Tongue (tissue), 2 donors: ENCODE measurements around the gene PDZK1IP1. TPM values are rescaled to one million over a fixed set of nuclear protein-coding genes. Genes with fewer than 3 reads are reported as not detected.
A peak's percentile ranks its signal among the peaks of the same experiment; 100 is the strongest.
"Not testable (repeated sequence)": the region's sequence is repeated elsewhere in the genome, so short reads cannot be mapped to it uniquely, and the experiment has no call there.

Experiments
- DNase-seq: peaks from one replicate; pipeline ENCODE4 v3.0.0-alpha.2; 2015
- total RNA-seq: library from RNA; depleted of rRNA; stranded (reverse); fragments of >200 nt; gene quantifications from one replicate; pipeline ENCODE4 v1.2.3, GENCODE V29; 2014

The PDZK1IP1 gene
- total RNA-seq, 1 donor from 2014 or later = 2.1 TPM

GRCh38 chr1:47195981-47196380 lies 6.1 kb upstream of the PDZK1IP1 start:
- not testable (repeated sequence) for DNase-seq

GRCh38 chr1:47194311-47194710 lies 4.5 kb upstream of the PDZK1IP1 start:
- no peak for DNase-seq

- not testable (repeated sequence) for DNase-seq
Observed at GRCh38 chr1:47193496-47193895, 3.7 kb upstream of the PDZK1IP1 start.

DNA sequence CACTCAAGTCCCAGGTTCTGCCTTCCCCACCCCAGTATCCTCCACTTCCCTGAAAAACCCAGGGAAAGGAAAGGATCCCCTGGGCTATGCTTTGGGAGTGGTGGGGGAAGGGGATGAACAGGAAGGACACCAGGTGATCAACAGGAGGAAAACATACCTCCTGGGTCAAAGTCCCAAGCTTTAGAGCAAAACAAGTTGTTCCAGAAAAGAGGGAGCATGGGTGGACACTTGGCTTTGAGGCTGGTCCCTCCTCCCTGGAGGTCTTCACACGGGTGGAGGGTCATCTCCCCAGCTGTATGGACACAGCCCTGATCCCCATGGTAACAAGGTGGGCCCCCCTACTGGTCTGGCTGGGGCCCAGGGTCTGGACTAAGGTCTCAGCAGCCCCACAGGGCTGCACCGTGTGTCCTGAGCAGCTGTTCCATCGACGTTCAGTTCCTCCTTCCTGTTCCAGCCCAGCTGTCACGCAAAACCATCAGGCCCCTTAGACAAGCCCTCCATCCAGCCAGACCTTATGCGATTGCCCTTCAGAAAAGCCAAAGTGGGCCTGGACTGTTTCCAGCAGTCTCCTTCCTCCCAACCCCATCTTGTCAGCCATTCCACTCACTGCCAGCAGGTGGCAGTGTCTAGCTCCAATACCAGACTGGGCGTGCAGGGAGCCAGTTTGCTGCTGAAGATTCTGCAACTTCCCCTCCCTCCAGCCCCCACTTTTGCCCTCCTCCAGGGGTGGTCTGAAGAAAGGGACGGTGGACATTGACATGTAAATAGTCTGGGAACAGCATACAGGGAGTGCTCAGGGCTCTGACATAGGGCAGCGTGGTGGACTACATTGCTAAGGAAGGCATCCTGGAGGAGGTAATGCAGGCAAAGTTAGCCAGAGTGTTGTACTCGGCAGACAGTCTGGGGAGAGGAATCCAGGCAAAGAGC lies 2.9 kb upstream of the PDZK1IP1 start:
- DNase-seq = peak; percentile 94

GRCh38 chr1:47191940-47192457 lies 2.2 kb upstream of the PDZK1IP1 start:
- peak; percentile 16 for DNase-seq

DNA sequence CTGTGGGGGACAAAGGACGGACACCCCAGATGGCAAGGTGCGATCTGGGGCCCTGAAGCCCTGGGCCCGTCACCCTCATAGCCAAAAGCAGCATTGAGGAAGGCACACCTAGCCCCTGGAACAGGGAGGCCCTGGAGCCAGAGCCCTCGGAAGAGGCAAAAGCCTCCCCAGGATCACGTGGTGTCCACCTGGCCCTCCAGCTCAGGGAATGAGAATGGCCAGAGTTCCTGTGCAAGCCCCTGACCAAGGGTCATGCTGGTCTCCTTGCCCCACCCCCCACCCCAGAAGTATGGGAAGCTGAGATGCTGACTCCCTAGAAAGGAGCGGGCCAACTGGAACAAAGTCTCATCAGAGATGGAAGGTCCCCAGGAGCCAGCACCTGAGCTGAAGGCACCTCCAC lies 1.0 kb upstream of the PDZK1IP1 start:
- DNase-seq = no peak

DNA sequence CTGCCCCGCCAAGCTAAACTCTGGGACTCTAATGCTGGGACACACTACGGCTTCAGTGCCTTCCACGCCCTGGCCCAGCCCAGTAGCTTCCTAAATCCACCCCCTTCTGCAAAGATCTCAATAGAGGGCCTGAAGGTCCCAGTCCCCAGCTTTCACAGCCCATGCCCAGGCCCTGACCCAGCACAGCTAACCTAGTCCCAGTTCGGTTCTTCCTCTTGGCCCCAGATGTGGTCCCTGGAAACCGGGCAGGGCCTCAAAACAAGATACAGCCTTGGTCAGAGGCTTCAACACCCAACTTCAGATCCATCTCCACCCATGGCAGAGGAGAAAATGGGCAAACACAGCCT lies 646 bp upstream of the PDZK1IP1 start:
- DNase-seq = no peak

DNA sequence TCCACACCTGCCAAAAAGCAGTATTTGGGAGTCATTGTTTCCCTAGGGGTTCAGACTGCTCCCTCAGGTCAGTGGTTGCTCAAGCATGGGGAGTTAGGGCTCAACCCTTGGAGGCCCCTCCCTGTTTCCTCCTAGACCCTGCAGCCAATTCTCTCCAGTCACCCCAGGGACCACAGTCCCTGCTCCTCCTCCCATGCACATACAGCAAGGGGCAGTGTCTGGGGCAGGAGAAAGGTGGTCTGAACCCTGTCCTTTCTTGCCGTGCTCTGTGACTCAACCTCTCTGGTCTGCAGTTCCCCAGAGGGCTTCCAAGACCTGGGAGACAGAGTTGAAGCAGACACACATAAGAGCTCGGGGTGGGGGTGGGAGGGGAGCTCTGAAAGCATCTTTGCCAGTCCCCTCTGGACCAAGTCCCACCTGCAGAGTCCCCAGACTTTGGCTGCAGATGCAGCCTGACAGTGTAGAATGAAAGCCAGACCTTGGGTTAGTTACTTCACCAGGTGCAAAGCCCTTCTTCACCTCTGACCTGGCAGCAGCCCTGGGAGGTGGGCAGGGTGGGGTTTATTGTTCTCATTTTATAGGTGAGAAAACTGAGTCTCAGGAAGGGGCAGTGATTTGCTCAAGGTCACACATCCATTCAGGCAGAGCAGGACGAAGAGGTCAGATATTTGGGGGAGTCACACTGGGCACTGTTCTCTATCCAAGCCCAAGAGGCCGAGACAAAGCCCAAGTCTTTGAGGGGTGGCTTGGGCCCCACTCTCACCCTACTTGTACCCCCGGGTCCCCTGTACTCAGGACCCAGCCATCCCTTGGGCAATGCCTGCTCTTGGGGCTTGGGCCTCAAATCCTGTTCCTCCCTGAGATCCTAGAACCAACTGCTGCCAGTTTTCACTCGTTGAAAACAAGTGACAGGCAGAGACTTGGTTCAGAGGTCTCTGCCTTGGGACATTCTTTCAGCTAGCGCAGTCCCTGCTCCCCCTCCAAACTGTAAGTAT lies 748 bp downstream of the PDZK1IP1 start:
- DNase-seq = no peak

GRCh38 chr1:47187926-47188250 lies 1.9 kb downstream of the PDZK1IP1 start:
- DNase-seq = no peak

DNA sequence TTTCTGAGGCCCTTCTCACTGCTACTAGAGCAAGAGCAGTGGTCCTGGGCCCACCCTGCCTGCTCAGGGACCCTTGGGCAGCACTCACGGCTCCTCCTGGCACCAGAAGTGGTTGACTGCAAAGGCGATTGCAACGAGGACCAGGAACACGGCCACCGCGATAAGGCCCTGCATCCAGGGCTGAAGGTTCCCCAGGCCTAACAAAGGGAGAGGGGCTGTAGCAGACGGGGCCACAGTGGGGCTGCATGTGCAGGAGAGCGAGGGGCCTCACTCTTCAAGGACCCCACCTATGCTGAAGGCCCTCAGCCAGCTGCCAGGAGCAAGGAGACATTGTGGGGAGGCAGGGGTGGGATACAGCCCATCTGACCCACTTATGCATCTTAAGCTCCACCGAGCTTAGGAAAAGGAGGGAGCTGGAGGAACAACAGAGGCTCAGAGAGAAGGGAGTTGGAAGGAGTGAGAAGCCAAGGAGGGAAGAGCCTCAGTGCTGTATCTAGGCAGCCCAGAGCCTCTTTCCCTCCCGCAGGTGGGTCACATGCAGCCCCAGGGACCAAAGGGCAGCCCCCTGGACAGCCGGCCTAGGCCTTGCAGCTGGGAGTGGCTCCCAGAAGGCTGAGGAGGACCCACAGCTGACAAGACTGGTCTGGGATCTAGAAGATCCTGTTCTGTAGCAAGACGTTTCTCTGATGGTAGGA lies 2.5 kb downstream of the PDZK1IP1 start:
- no peak for DNase-seq

DNA sequence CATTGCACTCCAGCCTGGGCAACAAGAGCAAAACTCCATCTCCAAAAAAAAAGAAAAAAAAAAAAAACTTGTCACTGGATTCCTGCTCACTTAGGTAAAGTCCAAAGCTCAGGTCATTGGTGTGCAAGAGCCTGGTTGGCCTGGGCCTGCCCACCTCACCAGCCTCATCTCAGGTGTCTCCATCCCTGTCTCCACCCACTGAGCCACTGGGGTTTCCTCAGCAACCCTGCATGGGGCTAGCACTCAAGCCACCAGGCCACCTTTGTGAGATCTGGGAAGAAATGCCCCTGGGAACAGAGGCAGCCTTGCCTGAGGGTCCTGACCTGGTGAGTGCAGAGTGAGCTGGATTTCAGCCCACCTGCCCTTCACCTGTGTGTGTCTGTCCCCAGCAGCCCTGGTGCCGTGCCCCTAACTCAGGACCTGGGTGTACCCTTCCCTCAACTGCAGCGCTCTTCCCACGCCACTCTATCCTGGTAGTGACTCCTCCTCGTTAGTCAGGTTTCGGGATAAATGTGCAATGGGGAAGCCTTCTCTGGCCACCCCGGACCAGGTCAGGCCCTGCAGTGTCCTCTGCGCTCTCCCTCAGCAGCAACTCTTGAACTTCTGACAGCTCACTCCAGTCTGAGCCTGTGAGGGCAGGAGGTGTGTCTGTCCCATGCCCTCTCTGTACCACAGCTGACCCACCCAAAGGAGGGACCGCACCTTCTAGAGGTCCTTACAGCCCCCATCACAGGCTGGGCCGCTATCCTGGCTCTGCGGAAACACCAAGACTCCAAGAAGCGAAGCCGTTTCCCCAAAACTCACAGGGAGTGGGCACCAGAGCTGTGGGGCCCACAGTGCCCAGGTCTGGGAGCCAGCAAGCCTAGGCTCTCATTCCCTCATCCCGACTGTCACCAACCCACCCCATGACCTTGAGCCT lies 3.3 kb downstream of the PDZK1IP1 start:
- DNase-seq = no peak

DNA sequence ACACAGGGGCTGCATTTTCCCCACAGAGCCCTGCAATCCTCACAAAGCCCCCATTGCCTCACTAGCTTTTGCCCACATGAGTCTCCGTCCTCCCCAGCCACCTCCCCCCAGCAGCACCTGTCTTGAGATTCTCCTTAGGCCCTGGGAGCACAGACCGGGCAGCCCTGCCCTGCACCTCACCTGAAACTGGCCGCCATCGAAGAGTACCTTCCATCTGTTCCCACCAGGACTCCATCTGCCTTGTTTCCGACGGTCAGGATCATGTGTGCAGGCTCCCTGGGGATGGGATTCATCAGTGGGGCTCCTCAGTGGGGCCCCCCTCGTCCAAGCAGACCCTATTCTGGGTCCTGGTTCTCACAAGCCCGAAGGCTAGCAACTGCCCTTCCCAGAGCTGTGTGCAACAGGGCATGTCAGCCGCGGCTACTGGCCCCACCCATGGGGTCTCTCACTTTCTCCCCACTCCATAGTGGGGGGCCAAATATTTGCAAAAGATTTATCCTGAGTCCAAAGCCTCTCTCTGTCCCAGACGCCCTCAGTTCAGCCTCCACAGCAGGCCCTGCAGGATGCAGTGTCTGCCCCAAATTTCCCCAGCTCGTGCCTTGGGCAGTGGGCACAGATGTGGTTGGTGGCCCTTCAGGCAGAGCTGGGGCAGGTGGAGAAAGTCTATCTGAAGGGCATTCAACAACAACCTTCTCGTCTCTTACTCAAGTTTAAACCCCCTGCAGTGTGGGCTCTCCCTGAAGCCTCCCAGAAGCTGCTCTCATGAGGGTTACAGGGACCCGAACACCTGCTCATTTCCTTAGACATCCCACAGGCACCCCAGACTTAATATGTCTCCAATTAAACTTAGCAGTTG lies 4.8 kb downstream of the PDZK1IP1 start:
- no peak for DNase-seq

DNA sequence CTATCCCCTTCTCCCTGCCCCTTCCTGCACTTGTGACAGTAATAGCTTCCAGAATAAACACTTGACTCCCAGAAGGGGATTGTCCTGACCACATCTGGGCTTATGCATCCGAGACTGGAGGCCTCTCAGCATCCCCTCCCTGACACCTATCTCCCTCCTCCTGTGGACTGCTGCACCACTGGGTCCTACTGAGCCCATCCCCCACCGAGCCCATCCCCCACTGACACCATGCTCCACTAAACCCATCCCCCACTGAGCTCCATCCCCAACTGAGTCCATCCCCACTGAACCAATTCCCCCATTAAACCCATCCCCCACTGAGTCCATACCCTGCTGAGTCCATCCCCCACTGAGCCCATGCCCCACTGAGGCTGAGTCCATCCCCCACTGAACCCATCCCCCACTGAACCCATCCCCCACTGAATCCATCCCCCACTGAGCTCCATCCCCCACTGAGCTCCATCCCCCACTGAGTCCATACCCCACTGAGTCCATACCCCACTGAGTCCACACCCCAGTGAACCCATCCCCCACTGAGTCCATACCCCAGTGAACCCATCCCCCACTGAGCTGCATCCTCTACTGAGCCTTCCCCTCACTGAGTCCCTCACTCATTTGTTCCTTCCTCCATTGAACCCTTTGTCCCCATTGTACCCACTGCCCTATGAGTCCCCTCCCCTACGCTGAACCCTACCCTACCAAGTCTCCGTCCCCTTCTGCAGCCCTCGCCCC lies 5.6 kb downstream of the PDZK1IP1 start:
- no peak for DNase-seq

DNA sequence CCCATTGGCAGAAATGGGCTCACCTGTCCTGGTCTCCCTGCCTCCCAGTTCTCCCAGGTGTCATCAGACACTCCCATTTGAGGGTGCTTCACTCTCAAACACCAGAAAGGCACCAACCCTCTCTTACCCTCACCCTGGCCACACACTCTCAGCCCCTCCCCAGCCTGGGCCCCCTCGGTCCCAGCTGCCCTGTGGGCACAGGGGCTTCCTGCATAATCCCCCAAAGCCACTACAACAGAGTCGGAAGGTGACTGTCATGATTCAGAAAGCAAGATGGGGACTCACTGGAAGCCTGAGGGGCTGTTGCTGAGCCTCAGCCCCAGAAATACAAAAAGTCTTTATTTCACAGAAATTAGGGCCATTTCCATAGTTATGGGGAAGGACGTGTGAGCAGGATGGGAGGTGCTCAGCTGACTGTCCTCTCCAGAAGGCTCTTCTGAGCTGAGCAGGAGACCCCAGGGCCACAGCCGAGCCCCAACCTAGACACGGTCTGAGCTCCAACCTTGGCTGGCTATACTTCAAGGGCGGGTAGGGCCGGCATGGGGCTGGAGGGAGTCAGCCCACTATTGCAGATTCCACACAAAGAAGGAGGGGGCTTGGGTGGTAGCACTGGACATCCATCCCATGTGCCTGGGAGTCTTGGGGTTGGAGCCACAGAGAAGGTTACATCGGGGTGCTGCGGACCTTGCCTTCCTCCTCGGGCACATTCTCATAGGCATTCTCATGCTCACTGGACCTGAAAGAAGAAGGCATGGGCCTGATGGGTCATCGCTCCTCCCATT lies 6.3 kb downstream of the PDZK1IP1 start:
- no peak for DNase-seq

- no peak for DNase-seq
Observed at GRCh38 chr1:47182676-47183235, 7.1 kb downstream of the PDZK1IP1 start.

GRCh38 chr1:47181955-47182675 lies 7.7 kb downstream of the PDZK1IP1 start:
- no peak for DNase-seq
